Neural progenitor cell (in vitro differentiated cells): Measurements from ENCODE around the gene PPFIA4. TPM values are rescaled to one million over a fixed set of nuclear protein-coding genes. Genes with fewer than 3 reads are reported as not detected.
"Not testable (repeated sequence)": the region's sequence is repeated elsewhere in the genome, so short reads cannot be mapped to it uniquely, and the experiment has no call there.

ENCODE experiments used
- DNase-seq: peaks from one replicate; pipeline ENCODE4 v3.0.0-alpha.2; 2016; ENCODE audit warnings: low spot score
- H2AFZ ChIP-seq: fragments of 200-600 bp; sonication (generic); replicated peaks from 2 replicates; pipeline ENCODE4 v1.6.1; 2016; ENCODE audit warnings: antibody characterized with exemption
- H3F3A ChIP-seq: fragments of 200-600 bp; sonication (generic); 2 replicates; pipeline ENCODE4 v1.6.1; 2016; ENCODE audit warnings: antibody characterized with exemption, low read depth
- H3K27ac ChIP-seq: fragments of 200-600 bp; sonication (generic); 2 replicates; pipeline ENCODE4 v1.5.1; 2016; ENCODE audit warnings: mild to moderate bottlenecking
- H3K27me3 ChIP-seq: fragments of 200-600 bp; sonication (generic); 2 replicates; pipeline ENCODE4 v1.6.1; 2016; ENCODE audit warnings: mild to moderate bottlenecking, moderate library complexity
- H3K36me3 ChIP-seq: fragments of 200-600 bp; sonication (generic); 2 replicates; pipeline ENCODE4 v1.5.1; 2016
- H3K4me1 ChIP-seq: fragments of 200-600 bp; sonication (generic); 2 replicates; pipeline ENCODE4 v1.6.1; 2016; ENCODE audit warnings: mixed run types
- H3K4me2 ChIP-seq: fragments of 200-600 bp; sonication (generic); 2 replicates; pipeline ENCODE4 v1.6.1; 2016
- H3K4me3 ChIP-seq: fragments of 200-600 bp; sonication (generic); 2 replicates; pipeline ENCODE4 v1.5.1; 2016
- H3K79me2 ChIP-seq: fragments of 200-600 bp; sonication (generic); 2 replicates; pipeline ENCODE4 v1.6.1; 2016; ENCODE audit warnings: low read depth
- H3K9ac ChIP-seq: fragments of 200-600 bp; sonication (generic); 2 replicates; pipeline ENCODE4 v1.6.1; 2016
- H3K9me3 ChIP-seq: fragments of 200-600 bp; sonication (generic); 2 replicates; pipeline ENCODE4 v1.5.1; 2016; ENCODE audit warnings: low read depth
- H4K20me1 ChIP-seq: fragments of 200-600 bp; sonication (generic); 2 replicates; pipeline ENCODE4 v1.6.1; 2016; ENCODE audit warnings: low read depth
- H3K27ac Mint-ChIP-seq: 3 replicates; pipeline ENCODE4 v1.8.0; 2021; ENCODE audit warnings: mixed read lengths
- H3K27me3 Mint-ChIP-seq: 2 replicates; pipeline ENCODE4 v1.8.0; 2022; ENCODE audit warnings: low read depth, mild to moderate bottlenecking, inconsistent platforms, moderate library complexity, mixed read lengths; ENCODE audit not compliant: insufficient read depth
- H3K36me3 Mint-ChIP-seq: 3 replicates; pipeline ENCODE4 v1.8.0; 2021; ENCODE audit warnings: mixed read lengths
- H3K4me1 Mint-ChIP-seq: 3 replicates; pipeline ENCODE4 v1.8.0; 2021; ENCODE audit warnings: mixed read lengths
- H3K4me3 Mint-ChIP-seq: 3 replicates; pipeline ENCODE4 v1.8.0; 2021; ENCODE audit warnings: mild to moderate bottlenecking, moderate library complexity, mixed read lengths
- H3K9me3 Mint-ChIP-seq: 3 replicates; pipeline ENCODE4 v1.8.0; 2020; ENCODE audit warnings: mixed read lengths
- EZH2 ChIP-seq: fragments of 200-600 bp; sonication (generic); IDR thresholded peaks from 2 replicates; pipeline ENCODE4 v1.6.1; 2017; ENCODE audit warnings: antibody characterized with exemption, mild to moderate bottlenecking, moderate library complexity
- EZH2phosphoT487 ChIP-seq: fragments of 200-600 bp; sonication (generic); IDR thresholded peaks from 2 replicates; pipeline ENCODE4 v1.6.1; 2017; ENCODE audit warnings: antibody characterized with exemption
- total RNA-seq: library from RNA; depleted of rRNA; stranded (reverse); fragments of >200 nt; gene quantifications from 2 replicates; pipeline ENCODE4 v1.2.3, GENCODE V29; 2015; ENCODE audit warnings: low replicate concordance
- TF ChIP-seq, protein P1 (sequence below): fragments of 200-600 bp; sonication (generic); IDR thresholded peaks from 2 replicates; pipeline ENCODE4 v1.5.1; 2017; ENCODE audit warnings: antibody characterized with exemption, mild to moderate bottlenecking

The PPFIA4 gene
- total RNA-seq, 1 donor from 2014 or later: 23.5 TPM

GRCh38 chr1:203001986-203002385, 24.3 kb upstream of the PPFIA4 start:
- no peak overlapping the region for H3K27ac Mint-ChIP-seq

GRCh38 chr1:203002951-203003350, 23.3 kb upstream of the PPFIA4 start:
- no peaks in the 10 kb centered on the region for H3K27me3 ChIP-seq
- Mint-ChIP-seq H3K27ac (no peak overlapping the region), H3K4me1 (peaks cover 11% of the 10 kb centered on the region), H3K4me3 (no peak overlapping the region), H3K9me3 (no peaks in the 10 kb centered on the region), H3K36me3 (peaks cover under 1% of the 10 kb centered on the region), H3K27me3 (peaks cover 2% of the 10 kb centered on the region)
- TF ChIP-seq, protein P1, sequence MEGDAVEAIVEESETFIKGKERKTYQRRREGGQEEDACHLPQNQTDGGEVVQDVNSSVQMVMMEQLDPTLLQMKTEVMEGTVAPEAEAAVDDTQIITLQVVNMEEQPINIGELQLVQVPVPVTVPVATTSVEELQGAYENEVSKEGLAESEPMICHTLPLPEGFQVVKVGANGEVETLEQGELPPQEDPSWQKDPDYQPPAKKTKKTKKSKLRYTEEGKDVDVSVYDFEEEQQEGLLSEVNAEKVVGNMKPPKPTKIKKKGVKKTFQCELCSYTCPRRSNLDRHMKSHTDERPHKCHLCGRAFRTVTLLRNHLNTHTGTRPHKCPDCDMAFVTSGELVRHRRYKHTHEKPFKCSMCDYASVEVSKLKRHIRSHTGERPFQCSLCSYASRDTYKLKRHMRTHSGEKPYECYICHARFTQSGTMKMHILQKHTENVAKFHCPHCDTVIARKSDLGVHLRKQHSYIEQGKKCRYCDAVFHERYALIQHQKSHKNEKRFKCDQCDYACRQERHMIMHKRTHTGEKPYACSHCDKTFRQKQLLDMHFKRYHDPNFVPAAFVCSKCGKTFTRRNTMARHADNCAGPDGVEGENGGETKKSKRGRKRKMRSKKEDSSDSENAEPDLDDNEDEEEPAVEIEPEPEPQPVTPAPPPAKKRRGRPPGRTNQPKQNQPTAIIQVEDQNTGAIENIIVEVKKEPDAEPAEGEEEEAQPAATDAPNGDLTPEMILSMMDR: no peak
- TF ChIP-seq EZH2phosphoT487 (no peak), EZH2 (no peak)
- no peak overlapping the region for H3K4me3 ChIP-seq
- H3K9ac ChIP-seq: no peak overlapping the region
- no peaks in the 10 kb centered on the region for H3K9me3 ChIP-seq
- H4K20me1 ChIP-seq: peaks cover 3% of the 10 kb centered on the region
- DNase-seq: no peak
- no peak overlapping the region for H3K27ac ChIP-seq
- no peaks in the 10 kb centered on the region for H3K36me3 ChIP-seq
- peaks cover 7% of the 10 kb centered on the region for H3K79me2 ChIP-seq
- H2AFZ ChIP-seq: no peak overlapping the region
- no peak overlapping the region for H3K4me2 ChIP-seq
- H3K4me1 ChIP-seq: peaks cover under 1% of the 10 kb centered on the region
- peaks cover 6% of the 10 kb centered on the region for H3F3A ChIP-seq

More at GRCh38 chr1:203001986-203002385, 24.3 kb upstream of the PPFIA4 start:
- H3K27ac ChIP-seq: no peak overlapping the region
- DNase-seq: no peak
- Mint-ChIP-seq H3K4me3 (no peak overlapping the region), H3K4me1 (peaks cover 8% of the 10 kb centered on the region), H3K9me3 (no peaks in the 10 kb centered on the region), H3K27me3 (peaks cover 2% of the 10 kb centered on the region), H3K36me3 (no peaks in the 10 kb centered on the region)
- no peaks in the 10 kb centered on the region for H3K79me2 ChIP-seq
- H3K4me3 ChIP-seq: no peak overlapping the region
- no peaks in the 10 kb centered on the region for H3K36me3 ChIP-seq
- no peaks in the 10 kb centered on the region for H3K4me1 ChIP-seq
- H3K9ac ChIP-seq: no peak overlapping the region
- no peaks in the 10 kb centered on the region for H4K20me1 ChIP-seq
- H3K4me2 ChIP-seq: no peak overlapping the region
- H2AFZ ChIP-seq: no peak overlapping the region
- H3K9me3 ChIP-seq: no peaks in the 10 kb centered on the region
- TF ChIP-seq, protein P1: no peak
- TF ChIP-seq EZH2phosphoT487 (no peak), EZH2 (no peak)
- peaks cover 6% of the 10 kb centered on the region for H3F3A ChIP-seq
- H3K27me3 ChIP-seq: peaks cover 6% of the 10 kb centered on the region

GRCh38 chr1:203005395-203006142, 20.7 kb upstream of the PPFIA4 start:
- not testable (repeated sequence) for H3K27ac ChIP-seq, H3K27ac Mint-ChIP-seq, H3F3A ChIP-seq, H3K36me3 Mint-ChIP-seq, H3K9me3 Mint-ChIP-seq, H3K9me3 ChIP-seq, DNase-seq, H3K27me3 Mint-ChIP-seq, H3K36me3 ChIP-seq, H3K27me3 ChIP-seq, H3K4me1 ChIP-seq, H3K4me3 ChIP-seq, H3K9ac ChIP-seq, H4K20me1 ChIP-seq
- Mint-ChIP-seq H3K4me1 (peaks cover 20% of the 10 kb centered on the region), H3K4me3 (peak overlapping the region; percentile 100)
- H3K79me2 ChIP-seq: peaks cover 33% of the 10 kb centered on the region
- H3K4me2 ChIP-seq: peak overlapping the region; percentile 94
- H2AFZ ChIP-seq: peak overlapping the region; percentile 73
